ENCODE data around the gene UCN3.
"Not testable (repeated sequence)": the region's sequence is repeated elsewhere in the genome, so short reads cannot be mapped to it uniquely, and the experiment has no call there.

The UCN3 gene

GRCh38 chr10:5369362-5370158, 4.8 kb downstream of the UCN3 start:
- Mint-ChIP-seq H3K27me3 (ENCODE audit: low read depth, poor library complexity) (peaks cover 17% of the 10 kb centered on the region), H3K4me3 (no peak overlapping the region), H3K36me3 (ENCODE audit: low read depth) (no peaks in the 10 kb centered on the region), H3K4me1 (peaks cover 28% of the 10 kb centered on the region), H3K27ac (no peak overlapping the region), H3K9me3 (peaks cover 46% of the 10 kb centered on the region)
- TF ChIP-seq CTCF (IDR thresholded peaks at IDR 0.05): no peak
- DNase-seq: no peak

GRCh38 chr10:5370493-5371352, 6.0 kb downstream of the UCN3 start:
- Mint-ChIP-seq H3K27ac (peak overlapping the region; percentile 88), H3K4me3 (no peak overlapping the region), H3K9me3 (peaks cover 46% of the 10 kb centered on the region), H3K36me3 (ENCODE audit: low read depth) (no peaks in the 10 kb centered on the region), H3K27me3 (ENCODE audit: low read depth, poor library complexity) (peaks cover 13% of the 10 kb centered on the region), H3K4me1 (peaks cover 17% of the 10 kb centered on the region)
- no peak for TF ChIP-seq CTCF (IDR thresholded peaks at IDR 0.05)
- DNase-seq: no peak

GRCh38 chr10:5373307-5373706, 8.5 kb downstream of the UCN3 start:
- peaks cover 3% of the 10 kb centered on the region for H3K27me3 Mint-ChIP-seq (ENCODE audit: low read depth, poor library complexity)

GRCh38 chr10:5373891-5374611, 9.3 kb downstream of the UCN3 start:
- Mint-ChIP-seq H3K27me3 (ENCODE audit: low read depth, poor library complexity) (peaks cover 4% of the 10 kb centered on the region), H3K36me3 (ENCODE audit: low read depth) (no peaks in the 10 kb centered on the region), H3K9me3 (peaks cover 44% of the 10 kb centered on the region), H3K4me3 (peak overlapping the region; percentile 37), H3K4me1 (peaks cover 6% of the 10 kb centered on the region), H3K27ac (peak overlapping the region; percentile 49)
- no peak for TF ChIP-seq CTCF (IDR thresholded peaks at IDR 0.05)
- DNase-seq: no peak

More at GRCh38 chr10:5373307-5373706, 8.5 kb downstream of the UCN3 start:
- no peaks in the 10 kb centered on the region for H3K36me3 Mint-ChIP-seq (ENCODE audit: low read depth)
- H3K4me3 Mint-ChIP-seq: no peak overlapping the region
- H3K27ac Mint-ChIP-seq: no peak overlapping the region
- peaks cover 6% of the 10 kb centered on the region for H3K4me1 Mint-ChIP-seq
- no peak for DNase-seq
- H3K9me3 Mint-ChIP-seq: peaks cover 46% of the 10 kb centered on the region
- no peak for TF ChIP-seq CTCF (IDR thresholded peaks at IDR 0.05)

- no peak for TF ChIP-seq CTCF (IDR thresholded peaks at IDR 0.05)
- peaks cover 6% of the 10 kb centered on the region for H3K27me3 Mint-ChIP-seq (ENCODE audit: low read depth, poor library complexity)
- no peak overlapping the region for H3K4me3 Mint-ChIP-seq
- H3K4me1 Mint-ChIP-seq: peaks cover 6% of the 10 kb centered on the region
- no peaks in the 10 kb centered on the region for H3K36me3 Mint-ChIP-seq (ENCODE audit: low read depth)
- H3K9me3 Mint-ChIP-seq: peaks cover 28% of the 10 kb centered on the region
- DNase-seq: no peak
- H3K27ac Mint-ChIP-seq: no peak overlapping the region
Observed at GRCh38 chr10:5376450-5376849, 11.7 kb downstream of the UCN3 start.

- not testable (repeated sequence) for H3K36me3 Mint-ChIP-seq (ENCODE audit: low read depth); H3K27ac Mint-ChIP-seq; H3K4me3 Mint-ChIP-seq; H3K27me3 Mint-ChIP-seq (ENCODE audit: low read depth, poor library complexity); H3K4me1 Mint-ChIP-seq; DNase-seq
- peaks cover 12% of the 10 kb centered on the region for H3K9me3 Mint-ChIP-seq
Observed at GRCh38 chr10:5379202-5379601, 14.4 kb downstream of the UCN3 start.

GRCh38 chr10:5380395-5380794, 15.6 kb downstream of the UCN3 start:
- not testable (repeated sequence) for H3K9me3 Mint-ChIP-seq; H3K27ac Mint-ChIP-seq; H3K27me3 Mint-ChIP-seq (ENCODE audit: low read depth, poor library complexity)

More at GRCh38 chr10:5380395-5380794, 15.6 kb downstream of the UCN3 start:
- not testable (repeated sequence) for H3K4me1 Mint-ChIP-seq; H3K36me3 Mint-ChIP-seq (ENCODE audit: low read depth); H3K4me3 Mint-ChIP-seq; DNase-seq
